Smooth muscle cell (in vitro differentiated cells): Measurements from ENCODE around the gene TRAPPC2L. TPM values are rescaled to one million over a fixed set of nuclear protein-coding genes. Genes with fewer than 3 reads are reported as not detected.

Experiments used
- DNase-seq: peaks from one replicate; lab custom pipeline; 2025; ENCODE audit not compliant: unreplicated experiment; lab: John Stamatoyannopoulos, UW
- H2AFZ ChIP-seq: fragments of 200-600 bp; sonication (generic); 2 replicates; pipeline ENCODE4 v1.6.0; 2016; ENCODE audit warnings: antibody characterized with exemption, low read depth, mild to moderate bottlenecking
- H3F3A ChIP-seq: fragments of 200-600 bp; sonication (generic); 2 replicates; pipeline ENCODE4 v1.6.0; 2017; ENCODE audit warnings: antibody characterized with exemption, low read depth
- H3K27ac ChIP-seq: fragments of 200-600 bp; sonication (generic); 2 replicates; pipeline ENCODE4 v1.5.1; 2016; ENCODE audit warnings: low read depth, mild to moderate bottlenecking
- H3K27me3 ChIP-seq: fragments of 200-600 bp; sonication (generic); 2 replicates; pipeline ENCODE4 v1.6.1; 2016; ENCODE audit warnings: low read depth, mild to moderate bottlenecking
- H3K36me3 ChIP-seq: fragments of 200-600 bp; sonication (generic); 2 replicates; pipeline ENCODE4 v1.5.1; 2016; ENCODE audit warnings: low read depth
- H3K4me1 ChIP-seq: fragments of 200-600 bp; sonication (generic); 2 replicates; pipeline ENCODE4 v1.5.1; 2016; ENCODE audit warnings: low read depth
- H3K4me2 ChIP-seq: fragments of 200-600 bp; sonication (generic); 2 replicates; pipeline ENCODE4 v1.6.0; 2016; ENCODE audit warnings: mild to moderate bottlenecking
- H3K4me3 ChIP-seq: fragments of 200-600 bp; sonication (generic); 2 replicates; pipeline ENCODE4 v1.5.1; 2016; ENCODE audit warnings: mild to moderate bottlenecking
- H3K79me2 ChIP-seq: fragments of 200-600 bp; sonication (generic); 2 replicates; pipeline ENCODE4 v1.6.0; 2016; ENCODE audit warnings: low read depth, mild to moderate bottlenecking
- H3K9ac ChIP-seq: fragments of 200-600 bp; sonication (generic); 2 replicates; pipeline ENCODE4 v1.6.0; 2016; ENCODE audit warnings: low read depth
- H3K9me3 ChIP-seq: fragments of 200-600 bp; sonication (generic); replicated peaks from 2 replicates; pipeline ENCODE4 v1.5.1; 2016; ENCODE audit warnings: low read depth
- H4K20me1 ChIP-seq: fragments of 200-600 bp; sonication (generic); 2 replicates; pipeline ENCODE4 v1.6.0; 2016; ENCODE audit warnings: low read depth
- CTCF ChIP-seq: fragments of 200-600 bp; sonication (generic); IDR thresholded peaks from 2 replicates; pipeline ENCODE4 v1.5.1; 2017; ENCODE audit warnings: borderline replicate concordance, mild to moderate bottlenecking, antibody characterized with exemption; ENCODE audit not compliant: insufficient read depth, poor library complexity, severe bottlenecking
- WGBS: methylation state at CpG from one replicate; pipeline ENCODE4 v1.1.7; 2016; ENCODE audit warnings: low lambda C conversion rate; 5-methylcytosine and 5-hydroxymethylcytosine counted together
- polyA plus RNA-seq: library from polyadenylated mRNA; unstranded; fragments of >200 nt; fragmentation: Nextera tagmentation; extraction: Ambion mirVana; gene quantifications from 2 replicates; pipeline ENCODE4 v1.2.1, GENCODE V29; 2016
- total RNA-seq: library from RNA; depleted of rRNA; stranded (reverse); fragments of >200 nt; gene quantifications from 2 replicates; pipeline ENCODE4 v1.2.3, GENCODE V29; 2014

The TRAPPC2L gene
- total and polyA plus RNA-seq, 2 experiments from 2014 or later, result 17.9 to 125 TPM

- H3K27me3 ChIP-seq, result no peaks in the 10 kb centered on the region
- no peak within 1 kb of the TSS for H3K9ac ChIP-seq
- H4K20me1 ChIP-seq, result no peaks in the 10 kb centered on the region
- WGBS, result 85% methylated on average over 17 of the region's 20 CpGs
- DNase-seq, result no peak
- no peaks in the 10 kb centered on the region for H3K4me1 ChIP-seq
- H3K27ac ChIP-seq, result no peak within 1 kb of the TSS
- TF ChIP-seq CTCF, result no peak
- no peaks in the 10 kb centered on the region for H3K79me2 ChIP-seq
- no peak within 1 kb of the TSS for H3K4me3 ChIP-seq
- no peaks in the 10 kb centered on the region for H3F3A ChIP-seq
- no peak within 1 kb of the TSS for H3K4me2 ChIP-seq
- H2AFZ ChIP-seq, result no peak within 1 kb of the TSS
- H3K9me3 ChIP-seq, result no peaks in the 10 kb centered on the region
- no peaks in the 10 kb centered on the region for H3K36me3 ChIP-seq
Observed at GRCh38 chr16:88866151-88866920, 9.4 kb downstream of the TRAPPC2L start, which contains the start of gene PABPN1L. PABPN1L (minus strand) TSS chr16:88866660; CDS start chr16:88866606, 54 bp downstream.

- no peaks in the 10 kb centered on the region for H4K20me1 ChIP-seq
- 93% methylated on average over 24 of the region's 24 CpGs for WGBS
- DNase-seq, result no peak
Observed at GRCh38 chr16:88867581-88868246, 10.8 kb downstream of the TRAPPC2L start.

DNA sequence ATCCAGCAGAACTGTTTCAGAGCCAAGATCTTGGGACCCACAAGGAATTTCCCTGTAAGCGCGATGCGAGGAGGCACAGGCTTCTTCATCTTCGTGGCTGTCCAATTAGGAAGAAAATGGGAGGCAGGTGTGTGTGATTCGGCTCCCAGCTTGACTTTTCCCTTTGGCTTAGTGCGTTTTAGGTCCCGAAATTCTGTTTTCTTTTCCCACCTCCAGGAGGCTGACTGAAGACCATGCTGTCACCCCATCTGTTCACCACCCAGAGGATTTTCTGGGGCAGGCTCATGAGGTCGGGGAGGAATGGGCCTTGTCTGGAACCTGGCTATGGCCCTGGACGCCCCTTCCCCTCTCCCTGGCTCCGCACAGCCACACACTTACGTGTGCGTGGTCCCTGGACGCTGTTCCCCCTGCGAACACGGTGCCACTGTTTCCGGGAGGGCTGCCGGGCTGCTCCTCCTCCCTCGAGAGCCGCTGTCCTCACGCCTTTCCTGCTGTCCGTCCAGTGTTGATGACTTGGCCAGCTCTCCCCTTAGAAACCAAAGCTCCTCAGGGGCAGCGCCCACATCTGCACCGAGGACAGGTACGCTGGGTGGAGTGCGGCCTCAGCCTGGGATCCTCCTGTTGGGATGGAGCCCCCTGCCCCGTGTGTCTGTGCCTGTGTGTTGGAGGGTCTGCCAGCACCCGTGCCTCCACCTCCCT is 12.2 kb downstream of the TRAPPC2L start:
- Histone ChIP-seq H3F3A (no peaks in the 10 kb centered on the region), H3K27ac (no peak overlapping the region), H3K9ac (no peak overlapping the region), H3K4me1 (no peaks in the 10 kb centered on the region), H3K9me3 (no peaks in the 10 kb centered on the region), H2AFZ (no peak overlapping the region), H3K4me3 (no peak overlapping the region), H3K79me2 (no peaks in the 10 kb centered on the region), H3K4me2 (no peak overlapping the region), H3K36me3 (no peaks in the 10 kb centered on the region), H3K27me3 (no peaks in the 10 kb centered on the region), H4K20me1 (no peaks in the 10 kb centered on the region)
- DNase-seq, result no peak
- 93% methylated on average over 27 of the region's 27 CpGs for WGBS
- TF ChIP-seq CTCF, result no peak

More at GRCh38 chr16:88867581-88868246, 10.8 kb downstream of the TRAPPC2L start:
- Histone ChIP-seq H3K27ac (no peak overlapping the region), H3K27me3 (no peaks in the 10 kb centered on the region), H3K36me3 (no peaks in the 10 kb centered on the region), H2AFZ (no peak overlapping the region), H3K9me3 (no peaks in the 10 kb centered on the region), H3K4me2 (no peak overlapping the region), H3K9ac (no peak overlapping the region), H3K4me1 (no peaks in the 10 kb centered on the region), H3K79me2 (no peaks in the 10 kb centered on the region), H3F3A (no peaks in the 10 kb centered on the region), H3K4me3 (no peak overlapping the region)
- no peak for TF ChIP-seq CTCF
